ENCODE results near the gene DCUN1D3. TPM values are rescaled to one million over a fixed set of nuclear protein-coding genes. Genes with fewer than 3 reads are reported as not detected.
A peak's percentile ranks its signal among the peaks of the same experiment; 100 is the strongest.

The DCUN1D3 gene
- total and polyA plus RNA-seq, 12 donors, result 7.2 to 47.2 (median 24.5) TPM

- no peak for TF ChIP-seq POLR2A (IDR thresholded peaks at IDR 0.05)
- TF ChIP-seq, protein P1, sequence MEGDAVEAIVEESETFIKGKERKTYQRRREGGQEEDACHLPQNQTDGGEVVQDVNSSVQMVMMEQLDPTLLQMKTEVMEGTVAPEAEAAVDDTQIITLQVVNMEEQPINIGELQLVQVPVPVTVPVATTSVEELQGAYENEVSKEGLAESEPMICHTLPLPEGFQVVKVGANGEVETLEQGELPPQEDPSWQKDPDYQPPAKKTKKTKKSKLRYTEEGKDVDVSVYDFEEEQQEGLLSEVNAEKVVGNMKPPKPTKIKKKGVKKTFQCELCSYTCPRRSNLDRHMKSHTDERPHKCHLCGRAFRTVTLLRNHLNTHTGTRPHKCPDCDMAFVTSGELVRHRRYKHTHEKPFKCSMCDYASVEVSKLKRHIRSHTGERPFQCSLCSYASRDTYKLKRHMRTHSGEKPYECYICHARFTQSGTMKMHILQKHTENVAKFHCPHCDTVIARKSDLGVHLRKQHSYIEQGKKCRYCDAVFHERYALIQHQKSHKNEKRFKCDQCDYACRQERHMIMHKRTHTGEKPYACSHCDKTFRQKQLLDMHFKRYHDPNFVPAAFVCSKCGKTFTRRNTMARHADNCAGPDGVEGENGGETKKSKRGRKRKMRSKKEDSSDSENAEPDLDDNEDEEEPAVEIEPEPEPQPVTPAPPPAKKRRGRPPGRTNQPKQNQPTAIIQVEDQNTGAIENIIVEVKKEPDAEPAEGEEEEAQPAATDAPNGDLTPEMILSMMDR (IDR thresholded peaks at IDR 0.05), result no peak
- no peaks in the 10 kb centered on the region for H3K36me3 ChIP-seq (replicated peaks in 1 of 2)
- H3K27me3 ChIP-seq, result no peaks in the 10 kb centered on the region
- DNase-seq, result no peak
- no peak overlapping the region for H3K4me3 ChIP-seq
- intact Hi-C loops (cut with DNase I), result no loop called here
- peaks cover 20 to 76% of the 10 kb centered on the region in 2 donors for H3K4me1 ChIP-seq (replicated peaks in 1 of 2)
- 83 to 89% (median 88%) methylated on average over 6 of the region's 6 CpGs for WGBS, 4 donors
- peak overlapping the region in 1 of 5 donors; percentile 29 for H3K27ac ChIP-seq
- H3K9me3 ChIP-seq (replicated peaks in 1 of 3), result no peaks in the 10 kb centered on the region
These were observed 18.7 kb downstream of the DCUN1D3 start for GRCh38 chr16:20881503-20881878.

GRCh38 chr16:20880867-20881502 is 19.2 kb downstream of the DCUN1D3 start:
- H3K27me3 ChIP-seq, result no peaks in the 10 kb centered on the region
- TF ChIP-seq POLR2A (IDR thresholded peaks at IDR 0.05), result no peak
- TF ChIP-seq, protein P1 (IDR thresholded peaks at IDR 0.05), result no peak
- H3K9me3 ChIP-seq (replicated peaks in 1 of 3), result no peaks in the 10 kb centered on the region
- intact Hi-C loops (cut with DNase I), result no loop called here
- H3K4me1 ChIP-seq (replicated peaks in 1 of 2), result peaks cover 20 to 71% of the 10 kb centered on the region in 2 donors
- DNase-seq, result no peak
- peak overlapping the region in 1 of 5 donors; percentile 36 for H3K27ac ChIP-seq
- no peaks in the 10 kb centered on the region for H3K36me3 ChIP-seq (replicated peaks in 1 of 2)
- 85 to 91% (median 88%) methylated on average over 3 of the region's 3 CpGs for WGBS, 4 donors
- H3K4me3 ChIP-seq, result no peak overlapping the region

GRCh38 chr16:20879175-20880040 is 20.8 kb downstream of the DCUN1D3 start:
- Histone ChIP-seq H3K27ac (peak overlapping the region in 4 of 5 donors; percentile 56 to 71 (median 64)), H3K36me3 (replicated peaks in 1 of 2) (no peaks in the 10 kb centered on the region), H3K9me3 (replicated peaks in 1 of 3) (no peaks in the 10 kb centered on the region), H3K4me3 (peak overlapping the region in 1 of 4 donors; percentile 16), H3K27me3 (no peaks in the 10 kb centered on the region), H3K4me1 (replicated peaks in 1 of 2) (peaks cover 20 to 55% of the 10 kb centered on the region in 2 donors)
- no peak for DNase-seq
- WGBS, 4 donors, result 30 to 33% (median 32%) methylated on average over 7 of the region's 7 CpGs
- intact Hi-C loops (cut with DNase I), result no loop called here
- TF ChIP-seq, protein P1 (IDR thresholded peaks at IDR 0.05), result peak in 1 of 6 experiments; percentile 21
- no peak for TF ChIP-seq POLR2A (IDR thresholded peaks at IDR 0.05)

DNA sequence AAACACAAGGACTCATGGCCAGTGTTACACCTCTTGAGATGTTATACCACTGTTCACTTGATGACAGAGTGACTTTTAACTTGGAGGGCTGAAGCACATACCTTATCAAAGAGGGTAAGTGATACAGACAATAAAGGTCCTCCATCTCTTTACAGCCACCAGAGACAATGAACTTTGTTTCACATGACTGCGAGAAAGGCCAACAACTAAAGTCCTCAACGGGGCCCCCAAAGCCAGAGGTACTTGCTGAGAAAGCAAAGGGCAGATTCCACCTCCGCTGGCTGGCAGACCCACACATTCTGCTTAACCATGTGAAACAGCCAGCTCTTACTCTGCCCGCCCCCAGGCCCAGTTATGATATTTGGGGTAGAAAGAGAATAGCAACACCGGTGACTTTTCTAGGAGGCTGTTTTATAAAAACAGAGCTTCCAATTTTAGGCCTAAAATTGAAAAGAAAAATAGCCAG is 21.4 kb downstream of the DCUN1D3 start:
- intact Hi-C loops (cut with DNase I), result no loop called here
- Histone ChIP-seq H3K9me3 (replicated peaks in 1 of 3) (no peaks in the 10 kb centered on the region), H3K4me1 (replicated peaks in 1 of 2) (peaks cover 20 to 48% of the 10 kb centered on the region in 2 donors), H3K36me3 (replicated peaks in 1 of 2) (no peaks in the 10 kb centered on the region), H3K27ac (peak overlapping the region in 4 of 5 donors; percentile 56 to 71 (median 64)), H3K27me3 (no peaks in the 10 kb centered on the region), H3K4me3 (peak overlapping the region in 1 of 4 donors; percentile 16)
- no peak for TF ChIP-seq POLR2A (IDR thresholded peaks at IDR 0.05)
- TF ChIP-seq, protein P1 (IDR thresholded peaks at IDR 0.05), result no peak
- WGBS, 4 donors, result 79 to 87% (median 82%) methylated on average over 5 of the region's 5 CpGs
- DNase-seq, result no peak
